C1 segment of cervical spinal cord (tissue), 14 donors: ENCODE results near the gene FKBP10.
"Not testable (repeated sequence)": the region's sequence is repeated elsewhere in the genome, so short reads cannot be mapped to it uniquely, and the experiment has no call there.

Experiments used
- DNase-seq, 14 donors: peaks; one replicate each; lab custom pipeline; 2025; lab: John Stamatoyannopoulos, UW

FKBP10 gene

GRCh38 chr17:41810659-41811548 lies 1.9 kb upstream of the FKBP10 start:
- peak in 1 of 14 donors; percentile 41 for DNase-seq

DNA sequence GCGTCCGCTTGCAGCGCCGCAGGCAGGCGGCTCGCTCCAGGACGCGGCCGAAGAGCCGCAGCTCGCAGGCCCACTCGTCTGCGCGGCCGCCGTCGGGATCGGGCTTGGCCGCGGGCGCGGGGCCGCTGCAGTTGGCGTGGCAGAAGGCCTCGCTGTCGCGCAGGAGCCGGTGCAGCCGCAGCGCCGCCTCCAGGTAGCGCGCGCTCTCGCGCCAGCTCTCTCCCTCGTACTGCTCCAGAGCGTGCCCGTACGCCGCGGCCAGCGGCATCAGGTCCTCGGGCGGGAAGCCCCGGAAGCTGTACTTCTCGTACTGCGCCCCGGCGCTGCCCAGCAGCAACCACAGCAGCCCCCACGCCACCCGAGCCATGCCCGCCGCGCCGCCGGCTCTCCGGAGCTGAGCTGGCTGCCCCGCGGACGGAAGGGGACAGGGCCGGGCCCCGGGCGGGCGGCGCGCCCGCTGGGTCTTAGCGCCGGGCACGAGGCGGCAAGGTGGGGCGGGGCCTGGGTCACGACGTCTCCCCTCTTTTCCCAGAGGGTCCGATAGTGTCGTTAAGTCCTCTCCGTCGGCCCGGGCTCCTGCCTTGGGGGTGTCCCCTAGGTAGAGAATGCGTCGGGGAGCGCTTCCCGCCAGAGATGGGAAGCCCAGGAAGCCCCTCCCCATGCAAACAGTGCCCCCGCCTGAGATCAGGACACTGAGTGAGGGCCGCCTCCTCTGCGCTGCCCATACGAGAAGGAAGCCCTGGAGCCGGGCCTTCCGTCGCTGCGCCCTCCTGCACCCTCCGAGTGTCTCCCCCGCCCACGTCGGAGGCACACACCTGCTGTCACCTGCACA lies 1.0 kb upstream of the FKBP10 start, which contains the start of gene P3H4:
TSS of gene P3H4 (minus strand) at position 401 of the 832 bp plus-strand sequence. CDS start at position 367, 34 bp downstream.
- peak in 12 of 14 donors; percentile 32 to 87 (median 72) for DNase-seq

- DNase-seq = no peak
These were observed 412 bp downstream of the FKBP10 start for GRCh38 chr17:41813152-41813680.

- DNase-seq = no peak
These were observed 908 bp downstream of the FKBP10 start for GRCh38 chr17:41813699-41814124.

GRCh38 chr17:41814195-41814594 lies 1.4 kb downstream of the FKBP10 start:
- DNase-seq = no peak

- no peak for DNase-seq
These were observed 4.0 kb downstream of the FKBP10 start for GRCh38 chr17:41816637-41817320.

GRCh38 chr17:41818024-41818423 lies 5.2 kb downstream of the FKBP10 start:
- no peak for DNase-seq

DNA sequence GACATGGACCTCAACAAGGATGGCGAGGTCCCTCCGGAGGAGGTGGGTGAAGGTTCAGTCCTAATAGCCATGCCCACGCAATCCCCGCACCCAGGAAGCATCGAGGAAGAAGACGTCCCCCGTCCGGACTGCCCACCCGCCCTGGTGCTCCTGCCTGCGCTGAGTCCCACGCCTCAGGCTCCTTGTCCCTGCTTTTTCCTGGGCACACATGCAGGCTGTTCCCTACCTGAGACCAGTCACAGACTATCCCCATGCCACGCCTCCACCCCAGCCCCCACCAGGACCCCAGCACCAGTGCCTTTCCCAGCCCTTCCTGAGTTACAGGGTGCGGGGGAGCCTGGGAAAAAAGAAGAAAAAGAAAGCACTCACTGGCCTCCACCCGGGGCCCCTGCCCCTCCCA lies 9.0 kb downstream of the FKBP10 start:
- no peak for DNase-seq

GRCh38 chr17:41822216-41823140 lies 9.7 kb downstream of the FKBP10 start:
- no peak for DNase-seq

DNA sequence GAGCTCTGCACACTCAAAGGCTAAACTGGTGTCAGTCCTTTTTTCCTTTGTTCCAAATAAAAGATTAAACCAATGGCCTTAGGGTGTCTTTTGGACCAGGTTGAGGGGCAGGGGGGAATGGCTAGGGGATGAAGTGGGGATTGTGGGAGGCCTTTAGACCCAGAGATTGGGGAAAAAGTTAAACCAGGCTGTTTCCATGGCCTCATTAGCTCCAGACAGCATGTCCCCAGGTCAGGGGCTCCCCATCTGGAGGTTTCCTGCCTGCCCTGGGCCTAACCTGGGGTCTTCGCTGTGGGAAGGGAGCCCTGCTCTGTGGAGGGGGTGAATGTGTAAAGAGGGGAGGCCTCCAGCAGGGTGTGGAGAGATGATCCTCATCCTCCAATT lies 10.3 kb downstream of the FKBP10 start:
- no peak for DNase-seq

DNA sequence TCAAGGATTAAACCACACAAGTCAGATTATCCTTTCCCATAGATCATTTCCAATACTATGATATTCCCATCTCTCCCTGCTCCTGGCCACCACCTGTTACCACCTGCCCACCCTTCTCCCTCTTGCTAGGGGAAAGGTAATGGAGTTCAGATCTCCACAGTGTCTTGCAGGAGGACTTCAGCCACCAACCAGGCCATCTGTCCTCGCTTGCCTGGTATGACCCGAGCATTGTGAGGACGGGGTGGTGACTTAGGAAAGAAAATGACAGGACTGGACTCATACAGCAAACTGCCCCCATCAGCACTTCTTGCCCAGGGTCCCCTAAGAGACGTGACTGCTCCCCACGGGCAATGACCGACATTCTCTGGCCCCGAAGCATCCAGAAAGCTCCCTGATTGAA lies 10.8 kb downstream of the FKBP10 start:
- DNase-seq = no peak

GRCh38 chr17:41824086-41824485 lies 11.3 kb downstream of the FKBP10 start:
- no peak for DNase-seq

- no peak for DNase-seq
These were observed 12.5 kb downstream of the FKBP10 start for GRCh38 chr17:41825175-41825845.

GRCh38 chr17:41829961-41830360 lies 17.2 kb downstream of the FKBP10 start:
- not testable (repeated sequence) for DNase-seq

DNA sequence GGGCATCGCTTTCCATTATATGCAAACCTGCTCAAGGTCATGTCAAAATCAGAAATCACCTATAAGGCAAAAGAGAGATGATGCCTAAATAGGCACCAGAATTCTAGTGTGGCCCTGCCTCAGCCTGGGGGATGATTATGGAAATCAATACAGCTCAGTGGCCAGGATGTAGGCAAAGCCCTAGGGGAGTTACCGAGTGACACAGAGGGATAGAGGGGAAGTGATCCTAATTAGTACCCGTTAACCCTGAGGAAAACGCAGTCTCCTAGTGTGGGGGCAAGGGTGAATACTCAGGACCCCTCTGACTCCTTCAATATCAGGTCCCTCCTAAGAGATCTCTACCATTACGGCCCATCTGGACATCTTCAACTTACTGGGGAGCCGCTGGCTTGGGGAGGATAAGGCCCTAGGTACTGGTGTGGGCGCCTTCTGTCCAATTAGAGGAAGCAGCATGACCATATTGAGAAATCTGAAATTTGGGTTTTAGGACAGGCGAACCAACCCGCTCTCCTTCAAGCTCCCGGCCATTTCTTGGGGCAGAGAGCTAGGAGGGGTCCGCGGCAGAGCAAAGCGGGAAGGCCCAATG lies 22.5 kb downstream of the FKBP10 start:
- peak in 3 of 14 donors; percentile 12 to 41 (median 30) for DNase-seq

DNA sequence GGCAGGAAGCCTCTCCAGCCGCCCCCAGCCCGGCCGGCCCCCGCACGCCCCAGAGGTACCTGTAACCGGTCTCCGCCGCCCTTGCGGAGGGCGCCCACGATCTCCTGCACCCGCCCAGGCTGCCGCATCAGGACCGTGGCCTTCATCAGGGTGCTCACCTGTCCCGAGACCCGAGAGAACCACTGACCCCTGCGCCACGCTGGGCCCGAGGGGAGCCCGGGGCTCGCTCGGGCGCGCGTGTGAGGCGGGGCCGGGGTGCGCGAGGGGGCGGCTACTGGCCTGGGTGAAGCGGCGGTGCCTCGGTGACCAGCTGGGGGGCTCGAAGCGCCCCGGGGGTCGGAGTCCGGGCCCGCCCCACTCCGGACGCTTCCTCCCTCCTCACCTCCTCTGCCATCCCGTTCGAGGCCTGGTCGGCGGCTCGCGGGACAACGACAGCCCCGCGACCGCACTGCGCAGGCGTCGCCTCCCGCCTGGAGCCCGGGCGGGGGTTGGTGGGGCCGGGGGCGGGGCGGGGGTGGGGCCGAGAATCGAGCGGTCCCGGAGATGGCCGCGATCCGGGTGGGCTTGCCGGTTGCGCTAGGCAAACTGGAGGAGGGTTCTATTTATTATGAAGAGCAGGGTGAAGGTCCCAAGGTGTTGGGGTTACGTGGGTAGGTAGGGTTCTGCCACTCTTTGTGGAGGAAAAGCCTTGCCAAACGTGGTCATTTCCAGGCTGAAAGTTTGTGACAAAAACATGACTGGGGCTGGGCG lies 23.2 kb downstream of the FKBP10 start, which contains the start of gene NT5C3B:
TSS of gene NT5C3B (minus strand) at position 433 of the 750 bp plus-strand sequence. CDS start at position 394, 39 bp downstream.
- peak in 11 of 14 donors; percentile 4 to 76 (median 45) for DNase-seq

DNA sequence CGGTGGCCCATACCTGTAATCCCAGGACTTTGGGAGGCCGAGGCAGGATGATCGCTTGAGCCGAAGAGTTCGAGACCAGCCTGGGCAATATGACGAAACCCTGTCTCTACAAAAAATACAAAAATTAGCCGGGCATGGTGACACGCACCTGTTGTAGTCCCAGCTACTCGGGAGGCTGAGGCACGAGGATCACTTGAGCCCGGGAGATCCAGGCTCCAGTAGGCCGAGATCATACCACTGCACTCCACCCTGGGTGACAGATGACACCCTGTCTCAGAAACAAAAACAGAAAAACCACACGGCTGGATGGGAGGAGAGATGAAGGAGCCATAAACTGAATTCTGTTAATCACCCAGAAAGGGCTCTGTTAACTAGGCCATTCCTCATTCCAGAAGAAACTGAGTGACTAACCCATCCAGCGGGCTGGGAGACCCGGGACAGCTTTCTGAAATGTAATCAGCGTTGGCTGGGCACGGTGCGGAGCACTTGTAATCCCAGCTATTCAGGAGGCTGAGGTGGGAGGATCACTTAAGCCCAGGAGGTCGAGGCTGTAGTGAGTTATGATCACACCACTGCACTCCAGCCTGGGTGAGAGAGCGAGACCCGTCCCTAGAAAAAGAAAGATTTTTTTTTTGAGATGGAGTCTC lies 23.9 kb downstream of the FKBP10 start:
- DNase-seq = no peak
